Astrocyte (in vitro differentiated cells and primary cell): ENCODE measurements around the gene SERPINA10.

Experiments used
- CTCF ChIP-seq: IDR thresholded peaks from 2 replicates; pipeline ENCODE4 v1.5.1; 2011; ENCODE audit warnings: low read depth, mild to moderate bottlenecking, inconsistent platforms, low read length, moderate library complexity; ENCODE audit not compliant: insufficient read depth
- EZH2 ChIP-seq: IDR thresholded peaks from 2 replicates; pipeline ENCODE4 v1.6.1; 2012; ENCODE audit warnings: mild to moderate bottlenecking, low read length, inconsistent platforms; ENCODE audit not compliant: insufficient read depth

- TF ChIP-seq EZH2 (no peak), CTCF (no peak)
These were observed 1.1 kb downstream of the SERPINA10 start for GRCh38 chr14:94291906-94292525.
